Measurements from ENCODE around the gene TET2.

The TET2 gene

DNA sequence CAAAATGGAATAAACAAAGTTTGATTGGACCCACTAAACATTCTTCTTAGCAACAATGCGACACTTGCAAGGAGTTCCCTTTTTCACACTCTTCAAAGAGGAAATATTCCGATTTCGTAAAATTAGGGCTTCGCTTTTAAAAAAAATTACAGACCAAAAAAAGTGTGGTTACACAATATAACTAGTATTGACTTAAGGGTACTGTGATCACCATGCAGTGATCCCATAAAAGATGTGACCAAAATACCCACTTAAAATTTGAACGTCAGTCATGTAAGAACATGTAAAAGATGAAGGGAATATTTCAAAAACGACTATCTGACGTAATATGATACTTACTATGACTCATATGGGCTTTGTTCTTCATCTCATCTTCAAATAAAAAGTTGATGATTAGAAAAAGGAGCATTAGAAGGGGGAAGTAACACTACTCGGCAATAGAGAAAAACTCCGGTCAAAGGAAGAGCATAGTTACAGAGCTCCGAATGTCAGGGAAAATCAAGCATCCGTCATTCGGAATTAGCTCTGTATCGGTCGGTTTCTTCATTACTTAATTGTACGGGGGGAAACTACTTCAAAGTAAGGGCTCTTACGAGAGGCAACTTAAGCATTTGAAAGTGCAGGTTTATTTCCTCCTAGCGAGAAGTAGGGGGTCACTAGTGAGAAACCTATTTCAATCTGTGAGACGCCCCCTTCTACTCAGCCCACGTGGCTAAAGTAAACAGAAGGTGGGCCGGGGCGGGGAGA is 1.3 kb upstream of the TET2 start:
- no peak for DNase-seq

DNA sequence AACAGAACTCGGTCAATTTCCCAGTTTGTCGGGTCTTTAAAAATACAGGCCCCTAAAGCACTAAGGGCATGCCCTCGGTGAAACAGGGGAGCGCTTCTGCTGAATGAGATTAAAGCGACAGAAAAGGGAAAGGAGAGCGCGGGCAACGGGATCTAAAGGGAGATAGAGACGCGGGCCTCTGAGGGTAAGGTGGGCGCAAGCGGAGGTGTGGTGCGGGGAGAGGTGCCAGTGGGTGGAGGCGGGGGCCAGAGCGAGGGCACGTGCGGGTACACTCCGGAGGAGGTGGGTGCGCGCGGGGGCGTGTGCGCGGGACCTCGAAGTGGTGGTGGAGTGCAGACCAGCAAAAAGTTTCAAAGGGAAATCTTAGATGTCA is 787 bp upstream of the TET2 start:
- peak; percentile 45 for DNase-seq

DNA sequence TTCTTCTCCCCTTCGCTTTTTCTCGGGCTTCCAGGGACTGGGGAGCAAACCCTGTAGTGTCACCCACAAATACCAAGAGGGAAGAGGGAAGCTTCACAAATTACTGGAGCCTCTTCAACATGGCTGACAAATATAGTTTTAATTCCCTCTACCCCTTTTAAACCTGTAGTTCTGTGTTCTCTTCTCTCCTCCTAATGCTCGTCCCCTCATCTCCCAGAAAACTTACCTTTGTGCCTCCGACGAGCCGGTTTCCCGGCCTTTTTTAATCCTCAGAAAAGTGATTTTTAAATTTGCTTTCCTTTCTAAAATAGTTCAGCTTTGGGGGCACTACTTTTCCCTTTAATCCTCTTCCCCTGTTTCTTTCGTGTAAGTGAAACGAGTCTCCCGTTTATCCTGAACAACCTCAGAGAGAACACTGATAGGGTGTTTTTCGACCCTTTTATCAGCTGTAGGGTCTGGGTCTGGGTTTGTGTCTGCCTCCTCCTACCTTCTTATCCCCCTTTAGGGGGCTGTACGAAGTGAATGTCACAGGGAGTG is 408 bp downstream of the TET2 start:
- DNase-seq: no peak

DNA sequence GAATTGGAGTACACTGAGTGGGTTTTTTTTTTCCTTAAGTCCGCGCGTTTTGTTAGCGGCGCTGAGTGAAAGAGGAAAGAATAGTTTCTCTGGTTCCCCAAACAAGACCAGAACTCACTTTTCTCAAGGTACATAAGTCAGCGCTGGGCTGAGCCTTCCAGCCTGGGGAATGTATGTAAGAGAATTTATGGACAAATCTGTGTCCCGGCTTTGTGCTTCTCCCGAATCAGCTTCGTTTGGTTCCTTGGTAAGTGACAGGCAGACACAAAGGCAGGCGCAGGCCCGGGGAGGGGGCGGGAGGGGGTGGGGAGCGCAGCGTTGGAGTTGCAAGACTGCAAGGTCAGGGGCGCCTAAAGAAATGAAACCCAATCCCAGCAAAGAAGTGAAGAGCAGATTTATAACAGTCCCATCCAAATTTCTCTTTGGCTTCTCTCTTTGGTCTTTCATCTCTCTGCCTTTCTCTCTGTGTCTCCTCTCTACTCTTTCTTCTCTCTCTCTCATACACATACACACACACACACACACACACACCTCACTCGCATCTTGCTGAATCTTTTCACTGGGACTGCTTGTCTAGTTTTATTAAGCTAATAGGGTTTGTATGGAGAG is 981 bp downstream of the TET2 start:
- DNase-seq: peak; percentile 33

DNA sequence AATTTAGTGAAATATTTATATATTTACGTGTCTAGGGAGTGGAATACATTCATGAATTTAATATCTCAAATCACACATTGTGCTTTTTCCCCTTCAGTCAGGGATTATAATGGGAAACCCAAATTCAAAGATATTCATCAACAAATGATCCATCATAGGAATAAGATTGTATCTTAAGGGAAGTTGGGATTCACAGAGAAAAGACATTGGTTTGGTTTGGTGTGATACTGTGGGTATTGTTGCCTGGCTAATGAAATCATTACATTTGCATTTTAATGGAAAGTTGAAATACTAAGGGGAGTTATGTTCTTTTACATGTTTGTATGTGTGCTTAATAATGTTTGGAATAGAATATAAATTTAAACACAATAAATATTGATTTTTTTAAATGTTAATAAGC is 1.7 kb downstream of the TET2 start:
- DNase-seq: no peak

DNA sequence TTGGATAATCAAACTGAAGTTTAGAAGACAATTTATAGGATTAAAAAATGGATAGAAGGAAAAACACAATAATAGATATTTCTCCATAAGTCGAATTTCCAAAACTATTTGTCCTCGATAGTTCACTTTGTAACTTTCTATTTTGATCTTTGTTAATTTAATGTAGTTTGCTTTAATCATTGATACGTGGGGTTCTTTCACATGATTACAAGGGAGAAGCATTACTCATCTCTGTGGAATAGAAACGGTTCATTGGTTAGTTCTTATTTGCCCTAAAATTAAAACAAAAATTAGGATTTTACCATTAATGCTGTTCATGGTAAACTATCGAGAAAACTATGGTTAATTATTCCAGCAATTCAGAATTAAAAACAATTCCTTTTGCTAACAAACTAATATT is 2.1 kb downstream of the TET2 start:
- DNase-seq: no peak

DNA sequence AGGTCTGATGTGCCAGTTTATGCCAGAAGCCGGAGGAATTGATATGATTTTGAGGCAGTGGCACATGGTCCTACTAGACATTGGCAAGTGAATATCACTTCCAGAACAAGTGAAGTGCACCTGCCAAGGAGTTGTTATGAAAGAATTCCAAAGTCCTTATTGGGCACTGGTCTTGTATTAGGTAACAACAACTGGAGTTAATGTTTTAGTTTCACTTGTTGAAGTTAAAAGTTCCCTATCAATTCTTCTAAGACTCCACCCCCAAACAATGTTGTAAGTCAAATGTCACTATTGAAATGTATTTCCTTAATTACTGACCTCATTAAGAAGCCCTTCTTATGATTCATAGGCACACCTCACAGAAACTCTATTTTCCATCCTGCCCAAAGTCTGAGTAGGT is 3.1 kb downstream of the TET2 start:
- DNase-seq: no peak

DNA sequence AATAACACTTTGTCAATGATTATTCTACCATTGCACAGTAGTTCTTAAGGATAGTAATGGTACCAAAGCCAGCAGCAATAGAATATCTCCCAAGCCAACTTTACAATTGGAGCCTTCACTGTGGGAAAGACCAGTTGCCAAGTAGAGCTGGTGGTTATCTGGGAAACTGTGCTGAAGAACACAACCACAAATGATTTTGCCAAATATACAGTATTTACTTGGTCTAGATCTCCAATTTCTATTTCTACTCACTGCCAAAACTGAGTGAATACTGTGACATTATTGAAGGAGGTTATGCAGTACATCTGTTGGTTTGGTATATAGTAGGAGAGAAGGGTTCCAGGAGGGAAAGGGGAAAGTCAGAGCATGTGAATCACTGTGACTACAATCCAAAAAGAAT is 3.8 kb downstream of the TET2 start:
- DNase-seq: no peak

DNA sequence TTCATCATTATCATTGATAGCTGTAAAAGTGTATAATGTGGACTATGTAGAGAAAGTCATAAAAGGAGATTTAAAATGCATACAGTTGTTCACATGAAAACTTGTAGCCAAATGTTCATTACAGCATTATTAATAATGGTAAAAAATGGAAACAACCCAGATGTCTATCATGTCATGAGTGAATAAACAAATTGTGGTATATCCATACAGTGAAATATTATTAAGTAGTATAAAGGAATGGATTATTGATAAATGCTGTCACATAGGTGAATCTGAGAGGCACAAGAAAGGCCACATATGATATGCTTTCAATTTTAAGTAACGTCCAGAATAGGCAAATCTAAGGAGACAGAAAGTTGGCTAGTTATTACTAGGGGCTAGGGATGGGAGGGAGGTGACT is 7.1 kb downstream of the TET2 start:
- no peak for DNase-seq

DNA sequence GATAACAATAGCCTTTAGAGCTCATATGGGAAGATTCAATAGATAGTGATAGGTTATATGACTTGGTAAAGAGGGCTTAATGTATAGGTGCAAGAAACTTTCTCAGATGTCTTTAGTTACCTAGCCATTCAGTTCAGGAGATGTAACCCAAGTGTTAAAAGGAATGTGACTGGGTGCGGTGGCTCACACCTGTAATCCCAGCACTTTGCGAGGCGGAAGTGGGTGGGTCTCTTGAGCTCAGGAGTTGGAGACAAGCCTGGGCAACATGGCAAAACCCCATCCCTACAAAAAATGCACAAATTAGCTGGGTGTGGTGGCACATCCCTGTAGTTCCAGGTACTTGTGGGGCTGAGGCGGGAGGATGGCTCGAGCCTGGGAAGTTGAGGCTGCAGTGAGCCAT is 7.9 kb downstream of the TET2 start:
- DNase-seq: no peak

DNA sequence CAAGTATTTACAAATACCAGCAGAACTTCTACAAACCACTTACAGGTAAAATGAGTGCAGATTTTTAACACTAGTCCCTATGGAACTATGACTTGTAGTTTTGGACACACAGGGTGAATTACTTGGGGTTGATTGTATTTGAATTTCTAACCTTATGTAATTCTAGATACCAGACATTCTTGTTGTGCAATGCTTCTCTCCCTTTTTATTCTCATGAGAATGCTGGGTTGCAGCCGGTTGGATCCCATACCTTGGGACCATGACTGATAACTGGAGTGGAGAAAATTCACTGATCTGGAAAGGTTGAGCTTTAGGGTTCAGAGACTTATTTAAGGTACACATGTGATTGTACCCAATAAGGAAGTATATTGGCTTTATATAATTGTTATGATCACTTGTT is 8.8 kb downstream of the TET2 start:
- DNase-seq: no peak

DNA sequence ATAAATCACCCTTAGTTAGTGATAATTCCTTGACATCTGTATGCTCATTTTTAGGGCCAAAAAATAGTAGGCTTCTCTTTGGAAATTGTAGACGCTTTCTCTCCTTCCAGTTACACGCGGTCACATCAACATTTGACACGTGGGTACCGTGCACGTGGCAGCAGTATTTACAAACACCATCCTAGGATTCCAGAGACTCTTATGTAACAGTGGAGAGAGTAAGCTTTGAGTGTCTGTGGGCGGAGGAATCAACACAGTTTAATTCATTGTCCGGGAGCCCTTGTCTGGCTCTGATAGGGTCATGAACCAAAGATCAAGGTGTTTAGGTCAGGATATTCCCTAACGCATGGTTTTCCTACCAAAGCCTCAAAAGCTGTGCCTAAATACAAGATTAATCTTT is 12.2 kb downstream of the TET2 start:
- DNase-seq: no peak

DNA sequence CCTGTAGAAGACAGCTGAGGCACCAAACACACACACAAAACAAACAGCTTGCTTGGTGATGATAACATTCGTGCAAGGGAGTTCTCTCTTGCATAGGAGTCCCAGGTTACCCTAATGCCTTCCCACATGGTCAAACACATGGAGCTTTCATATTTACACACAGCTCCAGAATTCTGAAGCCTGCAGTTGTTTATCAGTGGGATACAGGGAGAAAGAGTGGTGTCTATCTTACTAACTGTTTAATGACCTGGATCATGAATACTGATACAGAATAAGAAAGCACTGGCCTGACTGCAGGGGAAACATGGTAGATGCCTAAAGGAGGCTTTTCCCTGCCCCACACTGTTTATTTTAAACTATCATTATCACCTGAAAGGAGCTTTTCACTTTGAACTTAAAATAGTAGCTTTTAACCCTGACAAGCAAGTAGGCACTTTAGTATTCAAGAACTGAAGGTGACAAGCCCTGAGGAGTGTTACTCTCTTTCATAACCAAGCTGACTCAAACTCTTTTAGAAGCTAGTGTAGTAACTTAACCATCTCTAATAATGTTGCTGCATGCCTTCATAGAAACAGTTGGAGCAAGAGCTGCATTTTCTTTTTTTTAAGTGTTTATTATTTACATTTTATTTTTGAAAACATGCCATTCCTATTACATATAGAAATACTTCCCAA is 15.6 kb downstream of the TET2 start:
- no peak for DNase-seq

DNA sequence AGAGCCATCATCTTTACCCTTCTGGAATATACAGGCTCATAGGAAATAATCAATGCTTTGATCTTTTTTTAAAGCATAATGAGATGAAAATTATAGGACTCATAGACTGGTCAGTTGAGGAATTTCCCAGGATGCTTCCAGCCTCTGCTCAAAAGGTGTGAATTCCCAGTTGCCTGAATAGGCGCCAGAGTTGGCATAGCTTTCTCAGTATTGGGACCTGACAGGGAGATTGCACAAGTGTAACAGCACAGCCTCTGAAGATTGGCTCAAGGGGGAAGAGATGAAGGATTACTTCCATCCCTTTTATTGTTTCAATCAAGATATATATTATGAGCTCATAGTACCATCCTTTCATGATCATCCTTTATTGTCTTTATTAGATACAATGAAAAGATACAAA is 17.9 kb downstream of the TET2 start:
- no peak for DNase-seq

DNA sequence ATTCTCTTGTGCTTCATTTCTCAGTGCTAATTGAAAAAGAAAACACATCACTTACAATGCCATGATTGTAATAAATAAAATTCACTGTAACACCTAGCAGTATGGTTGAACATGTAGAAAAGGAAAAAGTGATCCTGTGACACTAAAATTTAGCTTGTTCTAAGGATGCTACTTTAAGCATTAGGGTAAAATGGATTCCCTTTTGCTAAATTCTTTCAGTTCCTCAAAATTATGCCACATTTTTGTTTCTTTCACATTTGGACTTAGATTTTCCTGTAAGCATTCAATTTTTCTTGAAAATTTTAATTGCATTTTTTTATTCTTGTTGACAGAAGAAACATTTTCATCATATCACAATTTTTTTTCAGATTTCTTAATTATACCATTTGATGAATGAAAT is 19.4 kb downstream of the TET2 start:
- no peak for DNase-seq

DNA sequence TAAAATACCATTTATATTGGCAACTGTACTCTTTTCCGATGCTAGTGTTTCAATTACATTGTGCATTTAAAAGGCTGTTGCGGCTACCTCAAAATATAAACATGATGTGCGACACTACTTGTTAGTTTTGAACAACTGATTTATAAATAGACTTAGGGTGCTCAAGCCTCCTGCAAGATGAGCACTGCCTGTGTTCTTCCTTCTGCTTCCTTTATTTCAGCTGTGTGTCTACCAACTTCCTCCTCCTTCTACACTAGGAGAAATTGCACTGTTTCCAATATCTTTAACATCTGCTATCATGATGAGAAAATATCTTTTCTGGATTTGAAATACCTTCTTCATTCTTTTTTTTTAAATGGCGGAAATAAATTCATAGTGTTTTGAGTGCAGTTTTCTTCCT is 24.0 kb downstream of the TET2 start:
- no peak for DNase-seq

DNA sequence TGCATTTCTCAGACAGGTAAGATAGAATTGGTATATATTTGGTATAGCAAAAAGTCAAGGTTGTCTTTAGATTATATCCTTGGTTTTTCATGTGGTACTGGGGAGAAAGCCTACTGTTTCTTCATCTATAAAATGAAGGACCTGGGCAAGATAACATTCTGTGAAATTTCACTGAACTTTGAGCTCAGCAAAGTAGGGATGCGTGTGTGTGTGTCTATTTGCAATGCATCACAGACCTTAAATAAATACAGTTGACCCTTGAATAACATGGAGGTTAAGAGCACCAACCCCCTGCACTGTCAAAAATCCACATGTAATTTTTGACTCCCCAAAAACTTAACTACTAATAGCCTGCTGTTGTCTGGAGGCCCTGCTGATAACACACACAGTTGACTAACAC is 25.2 kb downstream of the TET2 start:
- DNase-seq: no peak

DNA sequence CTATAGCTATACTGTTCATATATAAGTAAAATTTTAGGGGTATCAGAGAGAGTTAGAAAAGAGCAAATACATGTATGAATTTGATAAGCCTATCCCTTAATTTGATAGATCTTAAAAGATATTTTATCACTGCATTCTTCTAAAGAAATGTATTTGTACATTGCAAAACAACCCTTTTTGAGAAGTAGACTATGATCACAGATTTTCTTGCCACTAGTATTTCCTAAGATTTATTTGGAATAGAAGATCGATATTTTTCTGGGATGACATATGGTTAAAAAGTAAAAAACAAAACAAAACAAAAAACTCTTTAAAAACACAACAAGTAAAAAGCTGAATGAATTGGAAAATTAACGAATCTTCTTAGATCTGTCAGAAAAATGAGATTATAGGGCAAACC is 27.4 kb downstream of the TET2 start:
- DNase-seq: no peak

DNA sequence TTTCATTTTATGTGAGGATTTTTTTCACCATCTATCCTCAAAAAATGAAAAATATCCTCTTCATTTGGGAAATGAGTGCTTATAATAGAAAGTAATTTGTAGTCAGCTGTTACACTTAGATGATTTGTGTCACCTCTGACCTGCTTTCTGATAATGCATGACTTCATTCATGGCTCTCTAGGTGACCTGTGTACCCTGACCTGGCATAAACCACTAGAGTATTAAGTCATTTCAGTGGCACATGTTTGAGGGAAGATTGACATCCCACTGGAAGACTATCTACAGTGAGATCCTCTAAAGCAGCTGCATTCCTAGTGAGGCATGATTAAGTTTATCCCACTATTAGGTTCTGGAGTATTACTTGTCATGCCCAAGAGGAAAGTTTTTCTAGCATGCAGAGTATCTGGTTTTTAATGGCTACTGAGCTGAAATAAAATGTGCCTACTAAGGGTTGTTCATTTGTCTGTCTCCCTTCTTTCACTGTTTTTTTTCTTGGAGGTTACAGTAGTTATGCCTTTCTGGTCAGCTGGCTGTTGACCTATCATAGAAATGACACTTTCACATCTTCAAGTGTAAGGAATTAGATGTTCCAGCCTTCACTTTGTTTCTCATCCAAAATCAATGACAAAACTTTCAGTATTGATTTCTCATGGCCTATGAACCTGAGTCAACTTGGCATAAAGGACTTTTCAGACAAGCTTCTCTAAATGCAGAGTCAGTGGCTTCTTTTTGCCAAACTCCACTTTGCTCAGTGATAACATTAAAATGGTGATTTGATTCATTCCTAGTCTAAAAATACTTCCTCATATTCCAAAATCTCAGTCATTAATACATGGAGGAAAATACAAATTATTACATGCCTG is 33.1 kb downstream of the TET2 start:
- DNase-seq: no peak

DNA sequence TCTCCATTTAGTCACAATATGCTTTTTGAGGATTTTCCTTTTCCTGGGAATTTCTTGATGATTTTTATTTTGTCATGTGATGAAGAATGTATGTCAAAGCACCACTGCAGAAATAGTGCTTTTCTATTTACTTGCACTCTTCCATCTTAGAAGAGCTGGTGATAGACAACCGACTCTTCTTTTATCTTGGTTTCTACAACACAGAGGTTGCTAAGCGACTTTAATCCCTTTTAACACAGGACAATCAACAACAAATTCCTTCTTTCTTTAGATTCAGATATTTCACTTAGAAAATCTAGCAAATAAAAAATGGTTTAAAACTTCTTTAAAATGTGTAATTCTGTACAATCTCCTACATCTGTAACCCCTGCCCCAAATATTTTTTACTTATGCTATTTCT is 34.6 kb downstream of the TET2 start:
- DNase-seq: no peak

DNA sequence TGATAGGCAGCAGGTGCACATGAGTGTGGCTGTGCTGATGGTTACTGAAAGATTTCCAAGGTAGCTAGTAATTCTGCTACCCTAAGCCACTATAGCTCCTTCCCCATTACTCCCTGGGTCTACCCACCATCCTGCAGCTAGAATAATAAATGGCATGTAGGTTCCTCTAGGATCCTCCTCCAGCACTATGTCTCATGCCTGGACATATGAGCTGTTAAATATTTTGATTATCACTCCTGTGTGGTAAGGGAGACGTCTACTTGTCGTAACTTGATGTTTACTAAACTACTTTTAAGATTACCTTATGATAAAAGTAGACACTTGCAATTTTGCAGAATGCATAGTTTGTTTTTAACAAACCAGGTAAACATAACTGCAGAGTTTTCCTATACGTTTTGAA is 35.5 kb downstream of the TET2 start:
- no peak for DNase-seq

DNA sequence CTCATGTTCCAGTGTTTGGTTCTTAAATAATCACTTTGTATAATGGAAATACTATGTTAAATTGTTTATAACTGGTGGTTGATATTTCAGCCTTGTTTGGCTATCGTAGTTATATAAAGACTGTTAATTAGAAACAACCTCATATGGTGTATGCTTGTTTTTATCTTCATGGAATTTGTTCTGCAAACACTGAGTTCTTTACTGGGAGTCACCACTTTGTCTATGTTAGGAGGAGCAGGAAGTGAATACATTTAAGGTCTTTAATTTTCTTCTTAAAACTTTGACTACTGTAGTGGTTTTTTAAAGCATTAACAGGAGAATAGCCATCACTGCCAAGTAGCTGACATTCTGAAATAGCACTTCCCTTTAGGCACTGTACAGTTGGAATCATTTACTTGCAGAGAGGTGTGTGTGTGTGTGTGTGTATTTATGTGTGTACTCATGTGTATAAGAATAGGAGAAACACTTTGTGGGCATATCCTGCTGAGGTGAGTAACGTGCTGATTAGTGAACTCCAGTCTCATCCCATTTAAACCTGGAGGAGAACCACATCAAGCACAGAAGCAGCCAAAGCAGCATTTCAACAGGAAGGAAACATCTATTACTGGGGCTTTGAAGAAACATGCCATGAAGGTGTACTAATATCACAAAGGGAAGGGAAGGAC is 37.8 kb downstream of the TET2 start:
- DNase-seq: no peak

DNA sequence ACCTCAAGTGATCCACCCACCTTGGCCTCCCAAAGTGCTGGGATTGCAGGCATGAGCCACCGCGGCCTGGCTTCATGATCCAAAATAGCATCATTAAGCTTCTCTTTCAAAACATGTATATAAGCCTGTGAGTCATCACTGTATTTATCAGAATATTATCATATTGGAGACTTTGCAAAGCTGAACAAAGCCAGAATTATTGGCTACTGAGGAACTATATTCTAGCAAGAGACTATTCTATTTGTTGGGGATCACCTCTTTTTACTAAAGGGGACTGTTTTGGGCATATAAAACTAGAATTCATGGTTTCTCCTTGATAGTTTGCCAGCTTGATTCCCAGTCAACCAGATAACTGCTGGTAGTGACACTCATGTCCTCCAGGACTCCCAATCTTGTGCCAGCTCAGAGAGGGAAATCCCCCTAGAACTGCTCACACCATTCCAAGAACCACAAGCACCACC is 40.1 kb downstream of the TET2 start:
- DNase-seq: no peak
